MCF 10A (cell line): Measurements from ENCODE around the gene HSF2BP. TPM values are rescaled to one million over a fixed set of nuclear protein-coding genes. Genes with fewer than 3 reads are reported as not detected.
"Not testable (repeated sequence)": the region's sequence is repeated elsewhere in the genome, so short reads cannot be mapped to it uniquely, and the experiment has no call there.

Experiments
- BruUV-seq: library from RNA; stranded (reverse); fragments of 400-500 nt; replicated peaks from 2 replicates; lab custom pipeline; 2021; lab: Mats Ljungman, UMichigan
- CTCF ChIA-PET: fragments of 300-600 bp; sonication (Branson Sonifier 250); formaldehyde crosslinking; extraction: SDS; loops from one replicate; lab custom pipeline; 2021; ENCODE audit warnings: antibody characterized with exemption, inconsistent platforms; lab: Yijun Ruan, JAX
- POLR2A ChIA-PET: fragments of 300-600, 350-650 bp; sonication (Branson Sonifier 250); formaldehyde crosslinking; extraction: SDS; loops from one replicate; lab custom pipeline; 2020; ENCODE audit warnings: antibody characterized with exemption, inconsistent platforms; lab: Yijun Ruan, JAX
- DNase-seq: peaks from one replicate; pipeline ENCODE4 v3.0.0-alpha.2; 2018; ENCODE audit not compliant: unreplicated experiment
- H3K27ac Mint-ChIP-seq: one replicate; pipeline ENCODE4 v1.8.0; 2022; ENCODE audit warnings: mild to moderate bottlenecking, low read depth, mixed read lengths; ENCODE audit not compliant: unreplicated experiment
- H3K27me3 Mint-ChIP-seq: one replicate; pipeline ENCODE4 v1.8.0; 2022; ENCODE audit warnings: mixed read lengths; ENCODE audit not compliant: insufficient read depth, unreplicated experiment
- H3K36me3 Mint-ChIP-seq: one replicate; pipeline ENCODE4 v1.8.0; 2022; ENCODE audit warnings: mild to moderate bottlenecking, moderate library complexity, mixed read lengths; ENCODE audit not compliant: insufficient read depth, unreplicated experiment
- H3K4me1 Mint-ChIP-seq: one replicate; pipeline ENCODE4 v1.8.0; 2022; ENCODE audit warnings: mixed read lengths; ENCODE audit not compliant: insufficient read depth, unreplicated experiment
- H3K4me3 Mint-ChIP-seq: one replicate; pipeline ENCODE4 v1.8.0; 2022; ENCODE audit warnings: mild to moderate bottlenecking, moderate library complexity, mixed read lengths; ENCODE audit not compliant: unreplicated experiment
- H3K9me3 Mint-ChIP-seq: one replicate; pipeline ENCODE4 v1.8.0; 2022; ENCODE audit warnings: mixed read lengths; ENCODE audit not compliant: unreplicated experiment
- CTCF ChIP-seq: fragments of 200-600 bp; IDR thresholded peaks from one replicate; pipeline ENCODE4 v1.8.0; 2022; ENCODE audit warnings: antibody characterized with exemption, mild to moderate bottlenecking; ENCODE audit not compliant: unreplicated experiment
- intact Hi-C: fragments of 100-400 bp; cut with micrococcal nuclease; formaldehyde crosslinking; loops from 2 replicates; pipeline ENCODE4 v1.14.1; 2022
- total RNA-seq: library from RNA; stranded (reverse); gene quantifications from 2 replicates; pipeline ENCODE4 v1.2.3, GENCODE V29; 2022

HSF2BP gene
- total RNA-seq, 1 experiment from 2014 or later, result 6.8 TPM

GRCh38 chr21:43596616-43597015 is 62.7 kb downstream of the HSF2BP start:
- no peaks in the 10 kb centered on the region for H3K9me3 Mint-ChIP-seq
- H3K4me3 Mint-ChIP-seq, result no peak overlapping the region
- peaks cover 12% of the 10 kb centered on the region for H3K36me3 Mint-ChIP-seq
- peaks cover 65% of the 10 kb centered on the region for H3K4me1 Mint-ChIP-seq
- H3K27me3 Mint-ChIP-seq, result no peaks in the 10 kb centered on the region
- ChIA-PET POLR2A (interaction anchor here (0.8 to 3.6 kb wide), 7 partner anchors 8 to 622 kb away, joined by 3 to 53 read pairs (median 3); partner anchors contain the start of gene PKNOX1), CTCF (interaction anchor here (1.4 to 1.5 kb wide), 2 partner anchors 11 to 16 kb away, joined by 3 read pairs; no protein-coding TSS in a partner anchor)
- no TSS peak for BruUV-seq
- H3K27ac Mint-ChIP-seq, result no peak overlapping the region
- TF ChIP-seq CTCF, result no peak
- DNase-seq, result no peak
- intact Hi-C loops, result no loop called here

GRCh38 chr21:43595769-43596168 is 63.5 kb downstream of the HSF2BP start:
- BruUV-seq, intact Hi-C loops, DNase-seq, H3K9me3 Mint-ChIP-seq, H3K27ac Mint-ChIP-seq, H3K27me3 Mint-ChIP-seq, H3K4me3 Mint-ChIP-seq: not testable (repeated sequence)
- Mint-ChIP-seq H3K4me1 (peaks cover 60% of the 10 kb centered on the region), H3K36me3 (peaks cover 12% of the 10 kb centered on the region)
- ChIA-PET CTCF (interaction anchor here (1.2 kb wide), 1 partner anchor 50 kb away, joined by 4 read pairs; no protein-coding TSS in a partner anchor), POLR2A (interaction anchor here (0.6 to 3.6 kb wide), 6 partner anchors 9 to 217 kb away, joined by 3 to 53 read pairs (median 3); no protein-coding TSS in a partner anchor)

GRCh38 chr21:43593078-43593477 is 66.2 kb downstream of the HSF2BP start:
- H3K36me3 Mint-ChIP-seq, result peaks cover 13% of the 10 kb centered on the region
- POLR2A ChIA-PET, result interaction anchor here (0.6 to 2.1 kb wide), 5 partner anchors 8 to 53 kb away, joined by 3 to 11 read pairs (median 4); no protein-coding TSS in a partner anchor
- peaks cover 67% of the 10 kb centered on the region for H3K4me1 Mint-ChIP-seq
- BruUV-seq, result no TSS peak
- H3K27ac Mint-ChIP-seq, result peak overlapping the region; percentile 95
- intact Hi-C loops, result no loop called here
- CTCF ChIA-PET, result interaction anchor here (2.2 kb wide), 1 partner anchor 18 kb away, joined by 9 read pairs; no protein-coding TSS in a partner anchor
- H3K4me3 Mint-ChIP-seq, result no peak overlapping the region
- H3K9me3 Mint-ChIP-seq, result no peaks in the 10 kb centered on the region
- H3K27me3 Mint-ChIP-seq, result no peaks in the 10 kb centered on the region
- TF ChIP-seq CTCF, result no peak
- no peak for DNase-seq

GRCh38 chr21:43591571-43591970 is 67.7 kb downstream of the HSF2BP start:
- no peak overlapping the region for H3K4me3 Mint-ChIP-seq
- intact Hi-C loops, result no loop called here
- peaks cover 13% of the 10 kb centered on the region for H3K36me3 Mint-ChIP-seq
- CTCF ChIA-PET, result interaction anchor here (2.2 kb wide), 1 partner anchor 20 kb away, joined by 9 read pairs; no protein-coding TSS in a partner anchor
- no peak for TF ChIP-seq CTCF
- no peaks in the 10 kb centered on the region for H3K9me3 Mint-ChIP-seq
- peak; percentile 66 for DNase-seq
- peaks cover 64% of the 10 kb centered on the region for H3K4me1 Mint-ChIP-seq
- BruUV-seq, result no TSS peak
- POLR2A ChIA-PET, result interaction anchor here (1.8 to 3.0 kb wide), 4 partner anchors 9 to 54 kb away, joined by 5 to 17 read pairs (median 8); no protein-coding TSS in a partner anchor
- peak overlapping the region; percentile 23 for H3K27ac Mint-ChIP-seq
- H3K27me3 Mint-ChIP-seq, result no peaks in the 10 kb centered on the region
